T follicular helper cell (primary cell): Measurements from ENCODE around the gene EHBP1L1.

Experiments
- DNase-seq: peaks from one replicate; pipeline ENCODE4 v3.0.0-alpha.2; 2020; ENCODE audit warnings: low read depth

The EHBP1L1 gene

DNA sequence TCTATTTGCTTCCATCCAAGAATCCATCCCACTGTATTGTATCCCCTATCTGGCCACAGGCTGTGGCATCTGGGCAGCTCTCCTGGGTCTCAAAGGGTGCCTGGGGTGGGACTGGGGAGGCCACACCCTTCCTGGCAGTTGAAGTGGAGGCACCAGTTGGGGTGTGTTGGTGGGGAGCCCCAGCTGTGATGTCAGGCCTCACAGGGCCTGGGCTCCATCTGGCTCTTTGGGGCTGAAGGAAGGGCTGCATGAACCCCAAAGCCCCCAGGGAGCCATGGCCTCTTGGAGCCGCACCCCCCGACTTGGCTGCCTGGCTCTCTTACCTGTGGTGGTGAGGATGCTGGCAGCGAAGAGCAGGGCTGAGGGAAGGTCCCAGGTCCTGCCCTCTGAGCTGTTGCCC lies 19.3 kb downstream of the EHBP1L1 start:
- no peak for DNase-seq

- DNase-seq = no peak
Measured at GRCh38 chr11:65595543-65596281, 19.9 kb downstream of the EHBP1L1 start, which contains the start of gene KCNK7. Gene KCNK7 (minus strand): TSS chr11:65595800. CDS start chr11:65595772, 28 bp downstream.

DNA sequence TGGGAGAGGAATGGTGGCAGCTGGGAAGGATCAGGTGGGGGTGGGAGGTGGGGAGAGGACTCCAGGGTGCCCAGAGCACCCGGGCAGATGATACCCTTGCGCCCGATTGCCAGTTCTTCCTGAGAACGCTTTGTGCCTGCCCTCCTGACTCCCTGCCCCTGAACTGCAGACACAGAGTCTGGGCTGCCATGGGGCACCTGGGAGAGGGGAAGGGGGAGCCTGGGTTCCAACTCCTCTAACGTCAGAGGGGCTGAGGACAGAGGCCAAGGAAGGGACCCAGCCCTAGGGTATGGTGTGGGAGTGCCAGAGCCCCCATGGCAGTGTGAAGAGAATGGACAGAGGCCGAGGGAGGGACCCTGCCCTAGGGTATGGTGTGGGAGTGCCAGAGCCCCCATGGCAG lies 20.7 kb downstream of the EHBP1L1 start:
- no peak for DNase-seq

GRCh38 chr11:65598258-65598699 lies 22.4 kb downstream of the EHBP1L1 start:
- DNase-seq = no peak

- no peak for DNase-seq
Measured at GRCh38 chr11:65599216-65599954, 23.5 kb downstream of the EHBP1L1 start.

DNA sequence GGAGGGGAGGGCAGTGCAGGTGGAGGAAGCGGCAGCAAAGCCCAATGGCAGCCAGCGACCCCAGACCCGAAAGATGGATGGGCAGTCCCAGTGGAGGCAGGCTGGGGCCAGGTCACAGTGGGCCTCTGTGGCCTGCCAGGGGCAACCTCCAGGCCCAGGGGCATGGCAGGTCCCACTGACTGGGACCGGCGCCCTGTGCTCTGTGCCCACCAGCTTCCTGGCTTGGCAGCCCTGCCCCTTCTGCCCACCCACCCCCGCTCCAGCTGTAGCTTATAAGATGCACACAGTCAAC lies 24.0 kb downstream of the EHBP1L1 start:
- DNase-seq = no peak

DNA sequence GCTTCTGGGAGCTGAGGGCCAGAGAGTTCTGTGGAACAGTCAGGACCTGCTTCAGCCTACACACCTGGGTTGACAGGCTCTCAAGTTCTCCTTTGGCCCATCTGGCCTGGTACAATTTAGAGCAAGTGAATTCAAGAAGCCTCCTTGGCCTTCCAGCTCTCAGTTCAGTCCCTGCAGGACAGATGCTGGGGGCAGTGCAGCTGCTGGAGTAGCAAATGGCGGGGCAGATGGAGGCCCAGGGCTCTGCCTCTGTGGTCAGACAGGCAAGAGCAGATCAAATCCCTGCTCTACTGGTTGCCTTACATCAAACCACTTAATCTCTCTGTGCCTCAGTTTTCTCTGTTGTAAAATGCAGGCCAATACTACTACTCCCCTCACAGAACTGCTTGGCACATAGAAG lies 28.4 kb downstream of the EHBP1L1 start:
- DNase-seq = no peak

DNA sequence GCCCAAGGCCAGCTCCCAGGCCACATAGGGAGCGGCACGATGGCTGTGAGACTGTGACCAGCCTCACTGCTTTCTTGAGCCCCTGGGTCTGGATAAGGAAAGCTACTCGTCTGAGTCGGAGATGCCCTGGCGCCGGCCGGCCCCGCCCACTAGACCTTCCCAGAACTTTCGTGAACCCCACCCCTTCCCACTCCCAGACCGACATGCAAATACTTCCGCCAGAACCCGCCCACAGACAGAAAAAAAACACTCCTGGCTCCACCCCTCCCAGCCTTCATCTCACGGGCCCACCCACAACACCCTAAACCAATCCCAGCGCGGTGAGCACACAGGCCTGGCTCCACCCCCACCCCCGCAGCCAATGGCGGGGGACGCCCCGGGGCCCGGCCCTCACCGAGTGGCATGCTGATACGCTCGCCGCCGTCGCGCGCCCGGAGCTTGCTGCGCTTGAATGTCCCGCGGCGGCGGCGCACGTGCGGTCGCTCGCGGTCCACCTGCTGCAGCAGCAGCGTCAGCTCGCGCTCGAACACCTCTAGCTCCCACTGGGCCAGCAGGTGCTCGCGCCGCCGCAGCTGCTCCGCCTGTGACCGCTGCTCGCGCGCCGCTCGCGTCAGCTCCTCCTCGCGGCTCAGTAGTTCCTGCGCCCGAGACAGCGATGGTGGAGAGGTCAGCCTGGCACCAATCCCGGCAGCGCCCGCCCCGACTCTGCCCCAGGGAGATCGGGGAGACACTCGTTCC lies 31.2 kb downstream of the EHBP1L1 start:
- no peak for DNase-seq

DNA sequence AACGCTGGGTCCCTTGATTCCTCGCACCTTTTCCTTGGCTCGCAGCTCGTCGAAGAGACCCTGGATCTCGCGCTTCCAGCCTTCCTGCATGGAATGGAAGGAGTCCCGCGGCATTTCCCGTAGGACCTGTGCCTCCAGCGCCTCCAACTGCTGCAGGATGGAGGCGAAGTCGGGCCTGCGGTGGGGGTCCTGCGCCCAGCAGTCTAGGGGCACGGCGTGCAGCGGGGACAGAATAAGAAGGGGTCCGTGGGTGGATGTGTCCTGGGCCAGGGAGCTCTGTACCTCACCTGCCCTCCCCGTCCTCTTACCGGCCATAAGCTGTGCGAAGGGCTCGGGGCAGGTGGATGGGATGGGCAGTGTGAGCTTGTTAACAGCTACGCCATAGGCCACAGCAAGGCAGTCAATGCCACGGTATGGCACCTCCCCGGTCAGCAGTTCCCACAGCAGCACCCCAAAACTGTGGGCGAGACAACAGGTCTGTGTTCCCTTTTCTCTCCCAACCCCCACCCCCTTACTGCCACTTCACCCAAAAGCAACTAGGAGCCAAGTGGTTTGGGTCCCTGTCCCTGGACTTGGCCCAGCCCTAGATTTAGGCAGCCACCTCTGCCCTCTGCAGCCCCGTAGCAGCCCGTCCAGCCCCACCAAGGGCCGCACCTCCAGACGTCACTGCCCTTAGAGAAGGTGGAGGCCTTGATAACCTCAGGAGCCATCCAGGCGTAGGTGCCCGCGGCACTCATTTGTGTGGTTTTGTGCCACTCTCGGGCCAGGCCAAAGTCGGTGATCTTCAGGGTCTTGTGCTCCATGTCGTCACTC lies 32.0 kb downstream of the EHBP1L1 start:
- no peak for DNase-seq

GRCh38 chr11:65609229-65609628 lies 33.4 kb downstream of the EHBP1L1 start:
- DNase-seq = no peak

DNA sequence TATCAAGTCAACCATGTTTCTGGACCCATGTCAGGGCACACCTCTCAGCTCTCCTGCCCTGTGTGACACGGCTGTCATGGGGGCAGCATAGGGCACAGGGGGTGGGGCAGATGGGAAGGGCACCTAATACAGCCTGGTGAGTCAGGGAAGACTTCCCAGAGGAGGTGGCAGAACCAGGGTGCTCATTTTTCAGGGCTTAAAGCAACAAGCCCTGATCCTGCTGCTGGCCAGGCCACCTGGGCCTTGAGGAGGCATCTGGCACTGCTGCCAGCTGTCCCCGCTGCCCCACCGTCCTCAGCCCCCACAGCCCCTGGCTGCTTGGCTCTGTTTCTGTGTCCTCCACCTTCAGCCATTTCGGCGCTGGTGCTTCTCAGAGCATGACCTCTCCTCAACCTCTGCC lies 33.8 kb downstream of the EHBP1L1 start:
- DNase-seq = no peak

- DNase-seq = no peak
Measured at GRCh38 chr11:65610404-65610803, 34.6 kb downstream of the EHBP1L1 start.

DNA sequence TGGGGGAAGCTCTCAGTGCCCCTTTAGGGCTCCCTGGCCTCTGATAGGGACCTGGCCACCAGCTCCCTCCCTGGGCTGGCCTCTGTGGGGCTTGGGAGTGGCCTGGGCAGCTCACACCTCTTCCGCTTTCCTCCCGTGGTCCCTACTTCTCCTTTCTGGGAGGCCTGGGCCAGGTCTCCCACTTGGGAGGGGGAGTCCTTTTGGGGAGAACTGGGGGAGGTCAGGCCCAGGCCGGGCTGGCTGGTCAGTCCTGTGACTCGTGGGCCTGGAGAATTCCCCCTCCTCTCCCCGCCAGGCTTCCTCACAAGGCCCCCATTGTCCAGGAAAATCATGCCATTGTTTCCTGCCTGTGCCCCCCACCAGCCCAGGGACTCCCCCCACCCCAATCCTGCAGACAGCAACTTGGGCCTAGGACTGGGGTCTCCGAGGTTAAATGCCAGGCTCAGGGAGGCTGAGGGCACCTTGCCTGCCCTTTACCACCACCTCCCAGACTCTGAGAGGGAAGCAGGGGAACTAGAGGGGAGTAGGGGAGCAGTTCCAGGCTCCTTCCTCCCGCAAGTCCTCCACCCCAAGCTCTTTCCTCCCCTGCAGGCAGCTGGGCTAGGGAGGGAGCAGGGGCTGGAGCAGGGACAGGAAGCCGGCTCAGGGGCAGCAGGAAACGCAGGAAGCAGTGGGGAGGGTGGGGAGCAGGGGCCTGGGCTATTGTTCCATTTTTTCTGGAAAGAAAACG lies 35.3 kb downstream of the EHBP1L1 start:
- no peak for DNase-seq

DNA sequence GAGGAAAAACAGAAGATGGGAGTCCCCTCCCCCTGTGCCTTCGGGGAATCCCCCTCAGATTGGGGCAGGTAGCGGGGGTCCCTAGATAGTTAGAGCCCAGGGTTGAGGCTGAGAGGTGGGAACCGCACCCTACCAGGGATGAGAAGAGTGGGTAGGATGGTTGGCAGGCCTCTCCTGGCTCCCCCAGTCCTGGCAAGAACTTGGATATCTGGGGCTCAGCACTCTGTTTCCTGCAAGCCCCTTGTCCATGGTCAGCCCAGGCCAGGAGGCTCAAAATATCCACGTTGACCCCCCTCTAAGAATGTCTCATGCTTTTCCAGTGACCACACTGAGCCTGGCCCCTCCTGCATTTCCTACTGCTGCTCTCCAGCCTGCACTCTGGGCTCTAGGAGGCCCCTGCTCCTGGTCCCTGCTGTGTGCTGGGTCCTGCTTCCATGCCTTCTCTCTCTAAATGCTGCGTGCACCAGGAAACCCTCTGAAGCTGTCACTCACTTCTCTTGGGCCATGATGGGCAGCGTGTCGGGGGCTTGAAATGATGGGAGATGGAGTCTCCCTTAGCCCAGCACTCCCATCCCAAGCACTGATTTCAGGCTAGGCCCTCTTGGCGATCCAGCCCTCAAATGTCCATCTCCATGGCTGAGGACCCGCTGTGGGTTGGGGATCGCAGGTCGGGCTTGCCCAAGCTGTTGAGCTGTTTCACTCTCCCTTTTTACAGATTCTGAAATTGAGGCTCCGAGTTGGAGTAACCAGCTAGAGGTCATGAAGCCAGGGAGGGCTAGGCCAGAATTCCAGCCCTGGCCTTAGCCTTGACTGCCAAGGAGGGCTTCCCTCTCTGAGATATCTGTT lies 36.1 kb downstream of the EHBP1L1 start:
- no peak for DNase-seq

GRCh38 chr11:65612691-65613090 lies 36.8 kb downstream of the EHBP1L1 start:
- DNase-seq = no peak

DNA sequence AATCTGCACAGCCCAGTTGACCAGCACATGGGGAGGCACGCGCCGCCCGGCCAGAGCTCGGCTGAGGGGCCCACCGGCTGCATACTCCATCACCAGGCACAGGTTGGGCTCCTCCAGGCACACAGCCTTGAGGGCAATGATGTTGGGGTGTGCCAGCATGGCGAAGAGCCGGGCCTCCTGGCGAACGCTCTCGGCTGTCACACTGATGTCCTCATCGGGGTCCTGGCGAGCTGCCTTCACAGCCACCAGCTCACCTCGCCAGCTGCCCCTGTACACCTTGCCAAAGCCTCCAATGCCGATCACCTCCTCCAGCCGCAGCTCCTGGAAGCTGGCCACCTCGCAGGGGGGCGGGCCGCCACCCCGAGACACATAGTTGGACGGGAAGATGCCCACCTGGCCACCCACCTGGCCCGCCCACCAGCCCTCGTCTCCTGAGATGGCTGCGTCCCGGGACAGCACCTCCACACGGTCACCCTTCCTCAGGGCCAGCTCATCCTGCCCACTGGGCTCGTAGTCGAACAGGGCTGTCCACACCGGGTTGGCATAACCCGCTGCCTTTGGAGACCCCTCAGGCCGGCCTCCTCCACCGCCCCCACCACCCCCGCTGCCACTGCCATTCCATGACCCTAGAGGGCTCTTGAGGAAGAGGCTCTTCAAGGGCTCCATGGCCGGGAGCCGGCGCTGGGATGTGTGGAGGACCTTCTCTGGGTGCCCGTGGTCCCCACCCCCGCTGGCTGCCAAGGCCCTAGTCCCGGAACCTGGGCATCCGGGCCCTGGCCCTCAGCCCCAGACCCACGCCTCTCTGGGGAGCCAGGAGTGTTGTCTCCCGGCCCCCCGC lies 37.5 kb downstream of the EHBP1L1 start:
- no peak for DNase-seq

DNA sequence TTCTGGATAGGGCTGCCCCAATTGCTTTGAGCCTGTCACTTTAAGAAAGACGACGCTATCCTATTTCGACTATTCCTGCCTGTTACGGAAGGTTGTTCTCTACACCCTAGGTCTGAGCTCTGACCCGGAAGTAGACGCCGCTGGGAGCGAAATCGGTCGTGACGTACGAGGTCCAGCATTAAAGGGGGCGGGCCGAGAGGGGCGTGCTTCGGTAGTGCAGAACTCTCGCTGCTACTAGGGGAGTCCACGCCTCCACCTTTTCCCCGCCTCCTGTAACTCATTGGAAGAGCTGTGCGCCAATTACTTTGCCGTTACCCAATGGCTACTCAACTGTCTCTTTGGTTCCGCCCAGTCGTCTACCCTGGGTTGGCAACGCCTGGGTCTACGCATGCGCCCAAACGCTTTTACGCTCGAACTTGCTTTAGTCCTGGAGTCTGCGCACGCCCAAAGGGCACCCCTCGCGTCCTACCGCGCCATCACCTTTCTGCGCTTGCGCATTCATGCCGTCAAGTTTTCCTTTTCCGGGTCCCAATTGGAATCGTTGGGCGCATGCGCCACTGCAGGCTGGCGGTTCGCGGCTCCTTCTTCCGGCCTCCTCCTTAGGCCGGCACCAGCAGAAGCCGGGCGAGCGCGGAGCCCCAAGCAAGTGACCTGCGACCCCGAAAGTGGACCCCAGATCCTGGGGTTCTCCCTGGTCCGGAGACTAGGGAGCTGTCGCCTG lies 39.5 kb downstream of the EHBP1L1 start, which contains the start of gene PCNX3:
Gene PCNX3, plus strand, starts transcription at position 548 of the 721 bp plus-strand sequence. CDS start 536 bp downstream, outside the sequence.
- peak; percentile 100 for DNase-seq

DNA sequence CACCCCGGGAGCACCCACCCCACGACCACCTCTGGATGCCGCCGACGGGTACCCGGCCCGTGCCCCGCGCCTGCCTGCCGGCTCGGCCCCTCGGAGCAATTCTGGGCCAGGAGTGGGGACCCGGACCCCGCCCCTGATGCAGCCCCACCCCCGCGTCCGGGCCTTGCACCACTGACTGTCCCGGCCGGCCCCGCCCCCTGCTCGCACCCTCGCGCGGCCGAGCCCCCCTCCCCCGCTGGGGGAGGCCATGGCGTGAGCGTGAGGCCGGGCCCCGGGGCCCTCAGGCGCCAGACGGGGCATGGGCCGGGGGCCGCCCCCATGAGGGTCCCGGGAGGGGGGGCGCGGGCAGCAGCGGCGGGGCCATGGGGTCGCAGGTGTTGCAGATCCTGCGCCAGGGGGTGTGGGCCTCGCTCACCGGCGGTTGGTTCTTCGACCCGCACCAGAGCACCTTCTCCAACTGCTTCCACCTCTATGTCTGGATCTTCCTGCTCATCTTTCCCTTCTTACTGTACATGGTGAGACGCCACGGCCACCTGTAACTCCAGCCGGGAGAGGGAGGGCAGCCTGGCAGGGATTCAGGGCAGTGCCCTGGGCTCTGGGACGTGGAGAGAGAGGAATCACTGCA lies 40.2 kb downstream of the EHBP1L1 start:
- no peak for DNase-seq
